ENCODE measurements around the gene PPARA.

Gene PPARA

GRCh38 chr22:46219636-46220035 lies 69.3 kb downstream of the PPARA start:
- Histone ChIP-seq H4K8ac (ENCODE audit: low read depth, low read length) (no peak overlapping the region), H3K14ac (ENCODE audit: low read length) (no peak overlapping the region), H3K4me2 (ENCODE audit: low read length) (no peak overlapping the region), H3K9me3 (ENCODE audit: insufficient read depth, low read depth, low read length) (no peaks in the 10 kb centered on the region), H2BK12ac (ENCODE audit: low read length) (no peak overlapping the region), H2AK5ac (ENCODE audit: low read length) (no peak overlapping the region), H3K23ac (ENCODE audit: low read length) (no peak overlapping the region), H3K79me1 (ENCODE audit: low read length) (no peaks in the 10 kb centered on the region), H3K4ac (ENCODE audit: low read depth, low read length) (no peak overlapping the region), H3K27ac (ENCODE audit: low read depth, low read length) (no peak overlapping the region), H3K36me3 (ENCODE audit: control insufficient read depth in 1 of 2, insufficient read depth in 2 of 2, low read length in 2 of 2) (peaks cover 5 to 7% of the 10 kb centered on the region in 2 experiments), H3K4me3 (ENCODE audit: low read depth, low read length) (no peak overlapping the region), H4K91ac (ENCODE audit: low read depth, low read length) (no peak overlapping the region), H3K27me3 (ENCODE audit: insufficient read depth, low read length) (no peaks in the 10 kb centered on the region), H2BK120ac (ENCODE audit: insufficient read depth, low read length, poor library complexity) (no peak overlapping the region), H3K18ac (ENCODE audit: low read length) (no peak overlapping the region), H3K9ac (ENCODE audit: low read length) (no peak overlapping the region), H2BK5ac (ENCODE audit: low read depth, low read length, poor library complexity) (no peak overlapping the region), H3K79me2 (ENCODE audit: control insufficient read depth, insufficient read depth, low read length, poor library complexity) (no peaks in the 10 kb centered on the region), H3K4me1 (ENCODE audit: control insufficient read depth in 1 of 2, insufficient read depth in 2 of 2, low read length in 2 of 2) (no peaks in the 10 kb centered on the region), H4K12ac (ENCODE audit: low read depth, low read length) (no peak overlapping the region), H2AFZ (ENCODE audit: insufficient read depth, low read length, poor library complexity) (no peak overlapping the region)
- DNase-seq = no peak
- WGBS (ENCODE audit: extremely low coverage, insufficient coverage, insufficient read length) = no CpG with 5 or more reads among the region's 10 CpGs

DNA sequence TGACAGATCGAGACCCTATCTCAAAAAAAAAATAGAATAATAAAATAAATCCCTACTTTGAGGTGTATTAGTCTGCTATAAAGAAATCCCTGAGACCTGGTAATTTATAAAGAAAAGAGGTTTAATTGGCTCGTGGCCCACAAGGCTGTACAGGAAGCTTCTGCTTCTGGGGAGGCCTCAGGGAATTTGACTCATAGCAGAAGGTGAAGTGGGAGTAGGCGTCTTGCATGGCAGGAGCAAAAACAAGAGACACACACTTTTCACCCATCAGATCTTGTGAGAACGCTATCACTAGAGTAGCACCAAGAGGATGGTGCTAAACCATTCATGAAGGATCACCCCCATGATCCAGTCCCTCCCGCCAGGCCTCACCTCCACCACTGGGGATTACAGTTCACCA lies 70.6 kb downstream of the PPARA start:
- H3K27me3 ChIP-seq (ENCODE audit: insufficient read depth, low read length) = no peaks in the 10 kb centered on the region
- DNase-seq = no peak
- no peaks in the 10 kb centered on the region for H3K79me1 ChIP-seq (ENCODE audit: low read length)
- H3K23ac ChIP-seq (ENCODE audit: low read length) = no peak overlapping the region
- no peak overlapping the region for H2BK5ac ChIP-seq (ENCODE audit: low read depth, low read length, poor library complexity)
- H3K9me3 ChIP-seq (ENCODE audit: insufficient read depth, low read depth, low read length) = peaks cover 5% of the 10 kb centered on the region
- no peak overlapping the region for H2AK5ac ChIP-seq (ENCODE audit: low read length)
- H3K27ac ChIP-seq (ENCODE audit: low read depth, low read length) = no peak overlapping the region
- H3K9ac ChIP-seq (ENCODE audit: low read length) = no peak overlapping the region
- no peak overlapping the region for H2BK120ac ChIP-seq (ENCODE audit: insufficient read depth, low read length, poor library complexity)
- no peak overlapping the region for H3K14ac ChIP-seq (ENCODE audit: low read length)
- no peaks in the 10 kb centered on the region for H3K79me2 ChIP-seq (ENCODE audit: control insufficient read depth, insufficient read depth, low read length, poor library complexity)
- H2BK12ac ChIP-seq (ENCODE audit: low read length) = no peak overlapping the region
- H3K18ac ChIP-seq (ENCODE audit: low read length) = no peak overlapping the region
- no peak overlapping the region for H3K4me2 ChIP-seq (ENCODE audit: low read length)
- H4K12ac ChIP-seq (ENCODE audit: low read depth, low read length) = no peak overlapping the region
- H4K8ac ChIP-seq (ENCODE audit: low read depth, low read length) = no peak overlapping the region
- WGBS (ENCODE audit: extremely low coverage, insufficient coverage, insufficient read length) = no CpG with 5 or more reads among the region's 5 CpGs
- no peak overlapping the region for H4K91ac ChIP-seq (ENCODE audit: low read depth, low read length)
- H2AFZ ChIP-seq (ENCODE audit: insufficient read depth, low read length, poor library complexity) = no peak overlapping the region
- H3K4me1 ChIP-seq (ENCODE audit: control insufficient read depth in 1 of 2, insufficient read depth in 2 of 2, low read length in 2 of 2) = no peaks in the 10 kb centered on the region
- H3K36me3 ChIP-seq (ENCODE audit: control insufficient read depth in 1 of 2, insufficient read depth in 2 of 2, low read length in 2 of 2) = peaks cover 2 to 7% of the 10 kb centered on the region in 2 experiments
- H3K4me3 ChIP-seq (ENCODE audit: low read depth, low read length) = no peak overlapping the region
- H3K4ac ChIP-seq (ENCODE audit: low read depth, low read length) = no peak overlapping the region

DNA sequence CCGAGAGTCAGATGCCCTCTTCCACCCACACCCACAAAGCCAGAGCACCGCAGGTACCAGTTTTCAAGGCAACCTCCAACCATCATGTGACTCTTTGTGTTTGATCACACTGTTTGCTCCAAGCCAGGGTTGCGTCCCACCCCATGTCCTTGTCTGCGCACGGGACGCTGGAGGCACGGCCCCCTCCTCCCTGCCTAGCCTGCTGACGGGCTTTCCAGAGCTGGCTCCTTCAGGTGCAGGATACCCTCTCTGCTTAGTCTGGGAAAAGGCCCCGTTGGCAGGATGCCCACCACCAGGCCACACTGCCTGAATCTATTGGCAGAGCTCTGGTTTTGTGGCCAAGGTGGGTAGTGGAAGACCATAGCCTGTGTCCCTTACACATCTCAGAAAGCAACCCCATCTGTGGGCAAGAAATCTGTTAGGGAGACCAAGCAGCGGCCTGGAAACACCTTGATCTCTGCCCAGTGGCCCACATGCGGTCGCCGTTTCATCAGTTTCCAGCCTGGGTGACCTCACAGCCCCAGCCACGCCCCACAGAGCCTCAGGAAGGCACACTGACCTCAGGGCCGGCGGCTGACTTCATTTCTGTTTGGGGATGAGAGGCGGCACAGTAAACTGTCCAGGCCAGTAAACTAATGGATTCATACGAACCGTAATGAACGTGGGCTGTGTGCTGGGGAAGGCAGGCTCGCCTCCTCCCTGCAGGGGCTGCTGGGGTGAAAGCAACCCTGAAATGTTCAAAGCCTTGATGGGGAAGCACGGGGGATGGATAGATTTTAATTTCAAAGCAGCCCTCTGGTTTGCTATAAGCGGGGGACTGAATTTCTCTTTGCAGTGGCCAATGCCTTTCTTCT lies 73.9 kb downstream of the PPARA start:
- H3K18ac ChIP-seq (ENCODE audit: low read length) = no peak overlapping the region
- no peak overlapping the region for H2BK5ac ChIP-seq (ENCODE audit: low read depth, low read length, poor library complexity)
- no peaks in the 10 kb centered on the region for H3K27me3 ChIP-seq (ENCODE audit: insufficient read depth, low read length)
- no peak overlapping the region for H2AK5ac ChIP-seq (ENCODE audit: low read length)
- no peaks in the 10 kb centered on the region for H3K79me2 ChIP-seq (ENCODE audit: control insufficient read depth, insufficient read depth, low read length, poor library complexity)
- H4K12ac ChIP-seq (ENCODE audit: low read depth, low read length) = no peak overlapping the region
- H4K8ac ChIP-seq (ENCODE audit: low read depth, low read length) = no peak overlapping the region
- H2BK12ac ChIP-seq (ENCODE audit: low read length) = no peak overlapping the region
- no peak overlapping the region for H3K27ac ChIP-seq (ENCODE audit: low read depth, low read length)
- H3K4ac ChIP-seq (ENCODE audit: low read depth, low read length) = no peak overlapping the region
- no CpG with 5 or more reads among the region's 23 CpGs for WGBS (ENCODE audit: extremely low coverage, insufficient coverage, insufficient read length)
- no peak overlapping the region for H3K23ac ChIP-seq (ENCODE audit: low read length)
- no peak overlapping the region for H3K9ac ChIP-seq (ENCODE audit: low read length)
- no peaks in the 10 kb centered on the region for H3K79me1 ChIP-seq (ENCODE audit: low read length)
- H4K91ac ChIP-seq (ENCODE audit: low read depth, low read length) = no peak overlapping the region
- no peak overlapping the region for H2AFZ ChIP-seq (ENCODE audit: insufficient read depth, low read length, poor library complexity)
- H3K36me3 ChIP-seq (ENCODE audit: control insufficient read depth in 1 of 2, insufficient read depth in 2 of 2, low read length in 2 of 2) = no peaks in the 10 kb centered on the region
- peak in 1 of 2 donors; percentile 12 for DNase-seq
- H3K14ac ChIP-seq (ENCODE audit: low read length) = no peak overlapping the region
- H3K4me2 ChIP-seq (ENCODE audit: low read length) = no peak overlapping the region
- H2BK120ac ChIP-seq (ENCODE audit: insufficient read depth, low read length, poor library complexity) = no peak overlapping the region
- H3K9me3 ChIP-seq (ENCODE audit: insufficient read depth, low read depth, low read length) = peaks cover 5% of the 10 kb centered on the region
- no peak overlapping the region for H3K4me3 ChIP-seq (ENCODE audit: low read depth, low read length)
- H3K4me1 ChIP-seq (ENCODE audit: control insufficient read depth in 1 of 2, insufficient read depth in 2 of 2, low read length in 2 of 2) = no peaks in the 10 kb centered on the region

DNA sequence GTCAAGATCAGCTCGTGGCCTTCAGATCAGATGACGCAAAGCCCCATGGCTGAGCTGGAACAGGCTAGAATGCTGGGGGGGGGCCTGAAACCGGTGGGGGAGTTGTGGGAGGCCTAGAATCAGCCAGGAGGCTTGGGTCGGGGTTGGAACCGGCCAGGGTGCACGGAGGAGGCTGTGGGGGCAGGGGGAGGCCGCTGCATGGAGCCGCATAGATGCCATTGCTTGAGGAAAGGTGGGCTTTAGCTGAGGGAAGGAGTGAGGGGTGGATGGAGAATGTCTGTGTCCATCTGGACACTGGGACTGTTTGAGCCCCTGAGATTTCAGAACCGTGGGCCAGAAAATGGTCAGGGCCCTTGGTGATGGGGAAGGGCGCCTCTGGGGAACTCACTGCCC lies 74.6 kb downstream of the PPARA start:
- no peak overlapping the region for H4K8ac ChIP-seq (ENCODE audit: low read depth, low read length)
- H3K27ac ChIP-seq (ENCODE audit: low read depth, low read length) = no peak overlapping the region
- H3K36me3 ChIP-seq (ENCODE audit: control insufficient read depth in 1 of 2, insufficient read depth in 2 of 2, low read length in 2 of 2) = no peaks in the 10 kb centered on the region
- H2BK5ac ChIP-seq (ENCODE audit: low read depth, low read length, poor library complexity) = no peak overlapping the region
- H2AFZ ChIP-seq (ENCODE audit: insufficient read depth, low read length, poor library complexity) = no peak overlapping the region
- H3K23ac ChIP-seq (ENCODE audit: low read length) = no peak overlapping the region
- no peak overlapping the region for H2BK12ac ChIP-seq (ENCODE audit: low read length)
- H3K4ac ChIP-seq (ENCODE audit: low read depth, low read length) = no peak overlapping the region
- H3K4me2 ChIP-seq (ENCODE audit: low read length) = no peak overlapping the region
- H3K4me3 ChIP-seq (ENCODE audit: low read depth, low read length) = no peak overlapping the region
- H3K9me3 ChIP-seq (ENCODE audit: insufficient read depth, low read depth, low read length) = peaks cover 5% of the 10 kb centered on the region
- H3K18ac ChIP-seq (ENCODE audit: low read length) = no peak overlapping the region
- H4K12ac ChIP-seq (ENCODE audit: low read depth, low read length) = no peak overlapping the region
- H3K27me3 ChIP-seq (ENCODE audit: insufficient read depth, low read length) = no peaks in the 10 kb centered on the region
- no peak overlapping the region for H2AK5ac ChIP-seq (ENCODE audit: low read length)
- no peak for DNase-seq
- H2BK120ac ChIP-seq (ENCODE audit: insufficient read depth, low read length, poor library complexity) = no peak overlapping the region
- no peaks in the 10 kb centered on the region for H3K79me2 ChIP-seq (ENCODE audit: control insufficient read depth, insufficient read depth, low read length, poor library complexity)
- H3K14ac ChIP-seq (ENCODE audit: low read length) = no peak overlapping the region
- H3K4me1 ChIP-seq (ENCODE audit: control insufficient read depth in 1 of 2, insufficient read depth in 2 of 2, low read length in 2 of 2) = no peaks in the 10 kb centered on the region
- no peak overlapping the region for H3K9ac ChIP-seq (ENCODE audit: low read length)
- WGBS (ENCODE audit: extremely low coverage, insufficient coverage, insufficient read length) = no CpG with 5 or more reads among the region's 10 CpGs
- no peaks in the 10 kb centered on the region for H3K79me1 ChIP-seq (ENCODE audit: low read length)
- H4K91ac ChIP-seq (ENCODE audit: low read depth, low read length) = no peak overlapping the region

Data from trophoblast cell (in vitro differentiated cells and primary cell).